Measurements from ENCODE around the gene ARPC4. TPM values are rescaled to one million over a fixed set of nuclear protein-coding genes. Genes with fewer than 3 reads are reported as not detected.

ARPC4 gene
- total and polyA plus RNA-seq, 2 of the 13 experiments (the other 11 are each of a cell fraction or from before 2014, with no cell fraction given): 30.1 to 83.6 TPM

DNA sequence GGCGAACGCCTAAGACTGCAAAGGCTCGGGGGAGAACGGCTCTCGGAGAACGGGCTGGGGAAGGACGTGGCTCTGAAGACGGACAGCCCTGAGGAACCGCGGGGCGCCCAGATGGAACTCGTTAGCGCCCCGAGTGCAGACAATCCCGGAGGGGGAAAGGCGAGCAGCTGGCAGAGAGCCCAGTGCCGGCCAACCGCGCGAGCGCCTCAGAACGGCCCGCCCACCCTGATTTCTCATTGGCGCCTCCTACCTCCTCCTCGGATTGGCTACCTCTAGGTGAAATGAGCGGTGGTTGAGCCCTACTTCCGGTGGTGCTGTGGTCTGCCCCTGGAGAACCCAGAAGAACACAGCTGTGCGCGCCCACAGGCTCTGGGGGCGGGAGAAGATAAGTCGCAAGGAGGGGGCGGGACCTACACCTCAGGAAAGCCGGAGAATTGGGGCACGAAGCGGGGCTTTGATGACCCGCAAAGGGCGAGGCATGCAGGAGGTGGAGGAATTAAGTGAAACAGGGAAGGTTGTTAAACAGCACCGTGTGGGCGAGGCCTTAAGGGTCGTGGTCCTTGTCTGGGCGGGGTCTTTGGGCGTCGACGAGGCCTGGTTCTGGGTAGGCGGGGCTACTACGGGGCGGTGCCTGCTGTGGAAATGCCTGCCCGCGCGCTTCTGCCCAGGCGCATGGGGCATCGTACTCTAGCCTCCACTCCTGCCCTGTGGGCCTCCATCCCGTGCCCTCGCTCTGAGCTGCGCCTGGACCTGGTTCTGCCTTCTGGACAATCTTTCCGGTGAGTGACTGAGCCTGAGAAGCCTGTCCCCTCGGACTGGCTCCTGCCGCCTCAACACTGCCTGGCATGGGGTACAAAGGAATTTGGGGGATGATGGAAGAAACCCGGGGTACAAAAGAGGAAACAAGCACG lies 43.0 kb upstream of the ARPC4 start, which contains the start of gene OGG1 (continued):
- TF ChIP-seq MYC (CRISPR knock-in tag; IDR thresholded peaks at IDR 0.05; ENCODE audit: borderline replicate concordance): peak; percentile 73
- TF ChIP-seq ZNF383 (CRISPR knock-in tag; IDR thresholded peaks at IDR 0.05; ENCODE audit: borderline replicate concordance): no peak
- TF ChIP-seq, protein P1, sequence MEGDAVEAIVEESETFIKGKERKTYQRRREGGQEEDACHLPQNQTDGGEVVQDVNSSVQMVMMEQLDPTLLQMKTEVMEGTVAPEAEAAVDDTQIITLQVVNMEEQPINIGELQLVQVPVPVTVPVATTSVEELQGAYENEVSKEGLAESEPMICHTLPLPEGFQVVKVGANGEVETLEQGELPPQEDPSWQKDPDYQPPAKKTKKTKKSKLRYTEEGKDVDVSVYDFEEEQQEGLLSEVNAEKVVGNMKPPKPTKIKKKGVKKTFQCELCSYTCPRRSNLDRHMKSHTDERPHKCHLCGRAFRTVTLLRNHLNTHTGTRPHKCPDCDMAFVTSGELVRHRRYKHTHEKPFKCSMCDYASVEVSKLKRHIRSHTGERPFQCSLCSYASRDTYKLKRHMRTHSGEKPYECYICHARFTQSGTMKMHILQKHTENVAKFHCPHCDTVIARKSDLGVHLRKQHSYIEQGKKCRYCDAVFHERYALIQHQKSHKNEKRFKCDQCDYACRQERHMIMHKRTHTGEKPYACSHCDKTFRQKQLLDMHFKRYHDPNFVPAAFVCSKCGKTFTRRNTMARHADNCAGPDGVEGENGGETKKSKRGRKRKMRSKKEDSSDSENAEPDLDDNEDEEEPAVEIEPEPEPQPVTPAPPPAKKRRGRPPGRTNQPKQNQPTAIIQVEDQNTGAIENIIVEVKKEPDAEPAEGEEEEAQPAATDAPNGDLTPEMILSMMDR (CRISPR knock-in tag; IDR thresholded peaks at IDR 0.05): peak; percentile 33
- peak; percentile 81; the same call in 1 of the 2 replicates for TF ChIP-seq ZSCAN29 (CRISPR knock-in tag; conservative IDR thresholded peaks at IDR 0.05)
- peak; percentile 72; the same call in 1 of the 2 replicates for TF ChIP-seq ETV5 (CRISPR knock-in tag; IDR thresholded peaks at IDR 0.05; ENCODE audit: borderline replicate concordance)
- TF ChIP-seq POLR2G (IDR thresholded peaks at IDR 0.05; ENCODE audit: low read depth, low read length): peak; percentile 77
- peak; percentile 54; the same call in 1 of the 2 replicates for TF ChIP-seq NCOR1 (IDR thresholded peaks at IDR 0.05; ENCODE audit: borderline replicate concordance, low read length)
- TF ChIP-seq, protein P2, sequence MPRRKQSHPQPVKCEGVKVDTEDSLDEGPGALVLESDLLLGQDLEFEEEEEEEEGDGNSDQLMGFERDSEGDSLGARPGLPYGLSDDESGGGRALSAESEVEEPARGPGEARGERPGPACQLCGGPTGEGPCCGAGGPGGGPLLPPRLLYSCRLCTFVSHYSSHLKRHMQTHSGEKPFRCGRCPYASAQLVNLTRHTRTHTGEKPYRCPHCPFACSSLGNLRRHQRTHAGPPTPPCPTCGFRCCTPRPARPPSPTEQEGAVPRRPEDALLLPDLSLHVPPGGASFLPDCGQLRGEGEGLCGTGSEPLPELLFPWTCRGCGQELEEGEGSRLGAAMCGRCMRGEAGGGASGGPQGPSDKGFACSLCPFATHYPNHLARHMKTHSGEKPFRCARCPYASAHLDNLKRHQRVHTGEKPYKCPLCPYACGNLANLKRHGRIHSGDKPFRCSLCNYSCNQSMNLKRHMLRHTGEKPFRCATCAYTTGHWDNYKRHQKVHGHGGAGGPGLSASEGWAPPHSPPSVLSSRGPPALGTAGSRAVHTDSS (CRISPR knock-in tag; conservative IDR thresholded peaks at IDR 0.05): no peak
- TF ChIP-seq, protein P3, sequence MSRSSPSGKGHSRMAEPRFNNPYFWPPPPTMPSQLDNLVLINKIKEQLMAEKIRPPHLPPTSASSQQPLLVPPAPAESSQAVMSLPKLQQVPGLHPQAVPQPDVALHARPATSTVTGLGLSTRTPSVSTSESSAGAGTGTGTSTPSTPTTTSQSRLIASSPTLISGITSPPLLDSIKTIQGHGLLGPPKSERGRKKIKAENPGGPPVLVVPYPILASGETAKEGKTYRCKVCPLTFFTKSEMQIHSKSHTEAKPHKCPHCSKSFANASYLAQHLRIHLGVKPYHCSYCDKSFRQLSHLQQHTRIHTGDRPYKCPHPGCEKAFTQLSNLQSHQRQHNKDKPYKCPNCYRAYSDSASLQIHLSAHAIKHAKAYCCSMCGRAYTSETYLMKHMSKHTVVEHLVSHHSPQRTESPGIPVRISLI (CRISPR knock-in tag; IDR thresholded peaks at IDR 0.05; ENCODE audit: borderline replicate concordance): no peak
- TF ChIP-seq XRCC5 (optimal IDR thresholded peaks at IDR 0.05; ENCODE audit: low read length): no peak
- peak; percentile 56; the same call in 1 of the 2 replicates for TF ChIP-seq KLF12 (CRISPR knock-in tag; IDR thresholded peaks at IDR 0.05; ENCODE audit: borderline replicate concordance)
- TF ChIP-seq, protein P4, sequence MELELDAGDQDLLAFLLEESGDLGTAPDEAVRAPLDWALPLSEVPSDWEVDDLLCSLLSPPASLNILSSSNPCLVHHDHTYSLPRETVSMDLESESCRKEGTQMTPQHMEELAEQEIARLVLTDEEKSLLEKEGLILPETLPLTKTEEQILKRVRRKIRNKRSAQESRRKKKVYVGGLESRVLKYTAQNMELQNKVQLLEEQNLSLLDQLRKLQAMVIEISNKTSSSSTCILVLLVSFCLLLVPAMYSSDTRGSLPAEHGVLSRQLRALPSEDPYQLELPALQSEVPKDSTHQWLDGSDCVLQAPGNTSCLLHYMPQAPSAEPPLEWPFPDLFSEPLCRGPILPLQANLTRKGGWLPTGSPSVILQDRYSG (CRISPR knock-in tag; IDR thresholded peaks at IDR 0.05): 0 out of 2 replicates have a peak, but pooled peaks have one; percentile 32
- TF ChIP-seq ZNF235 (CRISPR knock-in tag; IDR thresholded peaks at IDR 0.05; ENCODE audit: borderline replicate concordance): no peak; the same call in 1 of the 2 replicates
- no peak for TF ChIP-seq HNRNPK (IDR thresholded peaks at IDR 0.05; ENCODE audit: low read depth, low read length, poor library complexity, severe bottlenecking)
- TF ChIP-seq, protein P5, sequence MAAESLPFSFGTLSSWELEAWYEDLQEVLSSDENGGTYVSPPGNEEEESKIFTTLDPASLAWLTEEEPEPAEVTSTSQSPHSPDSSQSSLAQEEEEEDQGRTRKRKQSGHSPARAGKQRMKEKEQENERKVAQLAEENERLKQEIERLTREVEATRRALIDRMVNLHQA (CRISPR knock-in tag; IDR thresholded peaks at IDR 0.05): no peak
- 0 out of 2 replicates have a peak, but pooled peaks have one; percentile 27 for TF ChIP-seq ZNF337 (CRISPR knock-in tag; IDR thresholded peaks at IDR 0.05; ENCODE audit: borderline replicate concordance, low read depth)
- TF ChIP-seq, protein P6, sequence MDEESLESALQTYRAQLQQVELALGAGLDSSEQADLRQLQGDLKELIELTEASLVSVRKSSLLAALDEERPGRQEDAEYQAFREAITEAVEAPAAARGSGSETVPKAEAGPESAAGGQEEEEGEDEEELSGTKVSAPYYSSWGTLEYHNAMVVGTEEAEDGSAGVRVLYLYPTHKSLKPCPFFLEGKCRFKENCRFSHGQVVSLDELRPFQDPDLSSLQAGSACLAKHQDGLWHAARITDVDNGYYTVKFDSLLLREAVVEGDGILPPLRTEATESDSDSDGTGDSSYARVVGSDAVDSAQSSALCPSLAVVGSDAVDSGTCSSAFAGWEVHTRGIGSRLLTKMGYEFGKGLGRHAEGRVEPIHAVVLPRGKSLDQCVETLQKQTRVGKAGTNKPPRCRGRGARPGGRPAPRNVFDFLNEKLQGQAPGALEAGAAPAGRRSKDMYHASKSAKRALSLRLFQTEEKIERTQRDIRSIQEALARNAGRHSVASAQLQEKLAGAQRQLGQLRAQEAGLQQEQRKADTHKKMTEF (CRISPR knock-in tag; IDR thresholded peaks at IDR 0.05): peak; percentile 64; the same call in 1 of the 2 replicates
- TF ChIP-seq SP2 (CRISPR knock-in tag; IDR thresholded peaks at IDR 0.05): peak; percentile 87
- no peak for TF ChIP-seq DNMT1 (CRISPR knock-in tag; IDR thresholded peaks at IDR 0.05)
- TF ChIP-seq MEF2D (CRISPR knock-in tag; IDR thresholded peaks at IDR 0.05): 0 out of 2 replicates have a peak, but pooled peaks have one; percentile 54

Measured in HepG2 (cell line).